GM13976 (cell line): ENCODE measurements around the gene RASA1.

Source experiments
- DNase-seq: peaks from one replicate; pipeline ENCODE4 v3.0.0; 2012; ENCODE audit warnings: low spot score
- CTCF ChIP-seq: IDR thresholded peaks from 2 replicates; pipeline ENCODE4 v1.5.1; 2012; ENCODE audit warnings: borderline replicate concordance, mild to moderate bottlenecking; ENCODE audit not compliant: insufficient read depth; ENCODE audit errors: extremely low read depth, missing control alignments, control extremely low read depth
- in situ Hi-C: fragments of 300-500 bp; cut with MboI; formaldehyde crosslinking; loops from one replicate; pipeline ENCODE4 v1.12.0; 2022; ENCODE audit warnings: low sequenced_read_pairs, mixed read lengths, inconsistent platforms; ENCODE audit not compliant: unreplicated experiment

Gene RASA1

GRCh38 chr5:87394411-87395165, 126.9 kb downstream of the RASA1 start:
- no peak for TF ChIP-seq CTCF
- DNase-seq: no peak
- in situ Hi-C loops: no loop called here

- no peak for TF ChIP-seq CTCF
- DNase-seq: no peak
These were observed 131.4 kb downstream of the RASA1 start for GRCh38 chr5:87398981-87399614.

GRCh38 chr5:87399720-87400119, 132.0 kb downstream of the RASA1 start:
- no peak for DNase-seq
- TF ChIP-seq CTCF: no peak
- in situ Hi-C loops: no loop called here

More at GRCh38 chr5:87398981-87399614, 131.4 kb downstream of the RASA1 start:
- in situ Hi-C loops: no loop called here

GRCh38 chr5:87400305-87400899, 132.7 kb downstream of the RASA1 start:
- TF ChIP-seq CTCF: peak; percentile 24
- in situ Hi-C loops: no loop called here
- peak; percentile 34 for DNase-seq

GRCh38 chr5:87401626-87402025, 133.9 kb downstream of the RASA1 start:
- in situ Hi-C loops: no loop called here
- TF ChIP-seq CTCF: no peak
- DNase-seq: no peak

- no peak for DNase-seq
- in situ Hi-C loops: no loop called here
- no peak for TF ChIP-seq CTCF
These were observed 135.7 kb downstream of the RASA1 start for GRCh38 chr5:87403409-87403808.
